HG03095 (cell line): ENCODE results near the gene TIMM50.
A peak's percentile ranks its signal among the peaks of the same experiment; 100 is the strongest.
"Not testable (repeated sequence)": the region's sequence is repeated elsewhere in the genome, so short reads cannot be mapped to it uniquely, and the experiment has no call there.

Experiments used
- ATAC-seq: cut with Tn5 transposase; IDR thresholded peaks from one replicate; pipeline ENCODE4 v1.9.1; 2021; ENCODE audit warnings: moderate library complexity; ENCODE audit not compliant: unreplicated experiment

The TIMM50 gene

DNA sequence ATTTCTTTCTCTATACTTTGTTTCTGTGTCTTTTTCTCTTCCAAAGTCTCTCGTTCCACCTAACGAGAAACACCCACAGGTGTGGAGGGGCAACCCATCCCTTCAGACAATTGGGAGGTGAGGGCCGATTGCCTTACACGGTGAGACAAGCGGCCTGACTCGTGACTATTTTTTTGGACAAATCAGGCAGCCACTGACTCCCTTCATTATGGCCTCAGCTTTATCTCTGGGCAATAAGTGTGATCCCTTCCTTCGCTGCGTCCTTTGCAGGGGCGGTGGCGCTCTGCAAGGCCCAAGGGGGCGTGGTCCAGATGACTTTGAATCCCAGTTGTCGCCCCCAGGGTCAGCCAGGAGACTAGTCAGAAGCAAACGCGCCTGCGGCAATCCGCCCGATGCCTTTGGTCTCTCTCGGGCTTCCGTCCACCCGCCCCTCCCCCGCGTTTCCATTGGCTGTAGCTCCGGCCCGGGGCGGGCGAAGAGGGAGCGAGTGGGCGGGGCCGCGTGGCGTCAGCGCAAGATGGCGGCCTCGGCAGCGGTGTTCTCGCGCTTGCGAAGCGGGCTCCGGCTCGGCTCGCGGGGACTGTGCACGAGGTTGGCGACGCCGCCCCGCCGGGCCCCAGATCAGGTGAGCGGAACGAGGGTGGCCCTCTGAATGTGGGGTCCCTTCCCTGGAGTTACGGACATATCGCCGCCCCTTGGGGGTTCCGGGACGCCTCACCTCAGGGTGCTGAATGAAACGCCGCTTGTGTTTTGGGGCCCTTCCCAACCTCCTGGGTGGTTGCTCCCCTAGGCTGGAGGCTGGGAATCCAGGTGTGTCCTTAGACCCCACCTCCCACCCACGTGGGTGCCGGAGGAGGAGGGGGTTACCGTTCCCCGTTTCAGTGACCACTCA is at the start of gene TIMM50:
Gene TIMM50, plus strand, starts transcription at position 502 of the 892 bp plus-strand sequence. Its CDS starts 16 bp downstream, at position 518.
- peak; percentile 76 for ATAC-seq

DNA sequence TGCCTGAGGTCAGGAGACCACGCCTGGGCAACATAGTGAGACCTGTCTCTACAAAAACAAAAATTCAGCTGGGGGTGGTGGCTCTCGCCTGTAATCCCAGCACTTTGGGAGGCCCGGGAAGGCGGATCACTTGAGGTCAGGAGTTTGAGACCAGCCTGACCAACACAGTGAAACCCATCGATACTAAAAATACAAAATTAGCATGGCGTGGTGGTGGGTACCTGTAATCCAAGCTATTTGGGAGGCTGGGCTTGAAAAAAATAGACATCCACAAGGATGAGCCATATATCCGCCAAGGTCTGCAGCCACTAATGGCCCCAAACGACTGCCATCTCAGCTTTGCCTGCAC is 48.0 kb upstream of the TIMM50 start:
- ATAC-seq = no peak

DNA sequence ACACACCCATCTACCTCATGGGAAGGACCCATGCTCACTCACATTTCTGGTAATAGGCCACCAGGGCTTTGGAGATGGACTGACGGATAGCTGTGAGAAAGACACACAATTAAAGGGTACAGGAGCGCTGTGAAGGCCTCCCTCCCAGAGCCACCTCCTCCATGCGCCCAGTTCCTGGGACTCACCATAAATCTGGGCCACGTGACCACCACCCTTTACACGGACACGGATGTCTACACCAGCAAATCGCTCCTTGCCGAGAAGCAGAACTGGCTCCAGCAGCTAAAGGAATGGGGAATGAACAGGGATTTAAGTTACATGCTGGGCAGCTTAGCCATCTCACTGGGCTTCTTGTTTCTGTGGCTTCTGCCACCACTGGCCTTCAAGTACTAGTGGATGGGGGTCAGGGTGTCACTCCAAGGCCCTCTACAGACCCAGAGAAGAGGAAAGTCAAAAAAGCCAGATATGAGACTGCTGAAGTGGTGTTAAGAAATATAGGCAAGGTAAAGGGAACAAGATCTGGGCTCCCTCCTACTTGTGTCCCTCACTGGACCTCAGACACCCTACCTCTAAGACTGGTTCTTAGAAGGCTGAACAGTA is 47.1 kb upstream of the TIMM50 start:
- no peak for ATAC-seq

DNA sequence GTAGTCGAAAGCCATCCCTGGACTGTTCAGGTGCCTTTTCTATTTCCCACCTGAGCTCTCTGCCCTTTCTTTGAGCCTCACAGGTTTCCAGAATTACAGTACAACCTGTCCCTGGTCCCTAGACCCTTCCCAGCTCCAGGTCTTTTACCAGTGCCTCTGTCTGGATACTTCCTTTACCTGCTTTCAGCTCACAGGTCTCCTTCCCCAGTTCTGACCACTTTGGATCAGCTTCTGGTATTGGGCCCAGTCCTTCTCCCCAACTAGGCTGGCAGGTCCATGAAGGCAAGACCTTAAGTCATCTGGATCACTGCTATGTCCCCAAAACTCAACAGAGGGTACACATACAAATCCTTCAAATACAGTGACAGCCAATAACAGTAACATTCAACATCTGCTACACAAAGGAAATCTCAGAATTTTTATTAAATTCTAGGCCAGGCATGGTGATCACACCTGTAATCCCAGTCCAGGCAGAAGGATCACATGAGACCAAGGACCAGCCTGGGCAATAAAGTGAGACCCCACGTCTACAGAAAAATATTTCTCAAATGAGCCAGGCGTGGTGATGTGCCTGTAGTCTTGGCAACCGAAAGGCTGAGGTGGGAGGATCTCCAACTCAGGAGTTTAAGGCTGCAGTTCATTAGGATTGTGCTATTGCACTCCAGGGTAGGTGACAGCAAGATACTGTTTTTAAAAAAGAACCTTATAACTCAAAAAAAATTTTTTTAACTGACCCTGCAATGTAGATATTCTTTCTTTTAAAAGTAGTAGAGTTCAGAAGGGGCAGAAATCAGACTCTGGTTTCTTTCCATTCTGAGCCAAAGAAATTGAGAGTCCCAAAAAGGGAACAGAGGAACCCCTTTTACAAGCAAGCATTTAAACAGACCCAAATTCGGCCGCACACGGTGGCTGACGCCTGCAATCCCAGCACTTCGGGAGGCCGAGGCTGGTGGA is 46.2 kb upstream of the TIMM50 start:
- no peak for ATAC-seq

DNA sequence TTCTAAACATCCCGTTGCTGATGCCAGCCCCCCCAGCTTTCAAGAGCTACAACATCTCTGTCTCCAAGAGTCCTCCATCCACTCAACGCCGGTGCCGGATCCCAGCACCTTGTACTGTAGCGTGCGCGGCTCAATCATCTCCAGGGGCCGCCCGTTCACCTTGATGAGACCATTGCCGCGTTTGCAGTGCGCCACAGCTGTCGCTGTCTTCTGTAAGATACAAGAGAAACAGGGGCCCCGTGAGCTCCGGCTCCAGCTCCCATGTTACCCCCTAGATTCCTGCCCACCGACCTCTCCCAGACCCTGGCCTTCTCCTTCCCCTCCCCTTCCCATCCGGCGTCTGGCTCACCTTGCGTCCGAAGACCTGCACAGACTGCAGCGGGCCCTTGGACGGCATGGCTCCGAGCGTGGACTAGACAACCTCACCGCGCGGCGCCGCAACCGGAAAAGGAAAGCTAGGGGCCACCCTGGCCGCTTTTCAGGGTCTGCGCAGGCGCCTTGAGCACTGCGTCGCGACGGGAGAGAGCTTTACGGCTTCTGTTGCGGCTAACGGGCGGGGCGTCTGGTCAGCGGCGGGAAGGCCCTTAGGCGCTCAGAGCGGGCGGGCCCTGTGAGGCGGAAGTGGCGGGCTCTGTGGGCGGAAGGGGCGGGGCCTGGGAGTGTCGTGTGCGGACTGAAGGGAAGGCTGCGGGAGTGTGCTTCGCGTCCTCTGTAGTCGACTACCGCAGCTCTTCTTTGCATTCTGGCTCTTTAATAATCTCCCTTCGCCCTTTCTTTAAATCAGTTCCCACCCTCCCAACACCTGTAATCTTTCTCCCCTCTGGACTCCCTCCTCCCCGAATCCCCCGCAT is 44.9 kb upstream of the TIMM50 start, which contains the start of gene RPS16:
Gene RPS16, minus strand, starts transcription at position 451 of the 851 bp plus-strand sequence. Its CDS starts 54 bp downstream, at position 397.
- peak; percentile 60 for ATAC-seq

DNA sequence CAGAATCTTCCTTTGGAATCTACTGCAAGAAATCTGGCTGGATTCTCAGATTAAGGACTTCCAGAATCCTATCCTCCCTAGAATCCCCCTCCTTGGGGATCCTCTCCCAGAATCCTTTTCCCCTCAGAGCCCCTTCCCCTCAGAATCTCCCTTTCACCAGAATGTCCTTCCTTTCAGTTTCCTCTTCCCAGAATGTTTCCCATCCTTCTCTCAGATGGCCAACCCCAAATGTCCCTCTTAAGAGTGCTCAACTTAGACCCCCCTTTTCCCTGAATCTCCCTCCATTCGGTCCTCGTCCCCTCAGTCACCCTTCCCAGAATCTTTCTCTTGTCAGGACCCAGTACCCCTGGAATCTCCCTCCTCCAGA is 44.3 kb upstream of the TIMM50 start:
- no peak for ATAC-seq

DNA sequence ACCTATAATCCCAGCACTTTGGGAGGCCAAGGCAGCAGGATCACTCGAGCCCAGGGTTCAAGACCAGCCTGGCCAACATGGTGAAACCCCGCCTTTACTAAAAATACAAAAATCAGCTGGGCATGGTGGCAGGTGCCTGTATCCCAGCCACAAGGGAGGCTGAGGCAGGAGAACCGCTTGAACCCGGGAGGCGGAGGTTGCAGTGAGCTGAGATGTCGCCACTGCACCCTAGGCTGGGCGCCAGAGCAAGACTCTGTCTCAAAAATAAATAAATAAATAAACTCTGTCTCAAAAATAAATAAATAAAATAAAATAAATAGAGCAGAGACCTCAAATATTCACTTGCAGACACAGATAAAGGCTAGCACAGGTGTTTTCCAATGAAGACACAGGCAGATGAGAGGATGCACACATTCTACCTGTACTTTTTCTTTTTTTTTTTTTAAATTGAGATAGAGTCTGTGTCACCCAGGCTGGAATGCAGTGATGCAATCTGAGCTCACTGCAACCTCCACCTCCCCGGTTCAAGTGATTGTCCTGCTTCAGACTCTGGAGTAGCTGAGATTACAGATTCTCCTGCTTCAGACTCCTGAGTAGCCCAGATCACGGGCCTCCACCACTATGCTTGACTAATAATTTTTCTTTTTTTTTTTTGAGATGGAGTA is 42.2 kb upstream of the TIMM50 start:
- no peak for ATAC-seq

DNA sequence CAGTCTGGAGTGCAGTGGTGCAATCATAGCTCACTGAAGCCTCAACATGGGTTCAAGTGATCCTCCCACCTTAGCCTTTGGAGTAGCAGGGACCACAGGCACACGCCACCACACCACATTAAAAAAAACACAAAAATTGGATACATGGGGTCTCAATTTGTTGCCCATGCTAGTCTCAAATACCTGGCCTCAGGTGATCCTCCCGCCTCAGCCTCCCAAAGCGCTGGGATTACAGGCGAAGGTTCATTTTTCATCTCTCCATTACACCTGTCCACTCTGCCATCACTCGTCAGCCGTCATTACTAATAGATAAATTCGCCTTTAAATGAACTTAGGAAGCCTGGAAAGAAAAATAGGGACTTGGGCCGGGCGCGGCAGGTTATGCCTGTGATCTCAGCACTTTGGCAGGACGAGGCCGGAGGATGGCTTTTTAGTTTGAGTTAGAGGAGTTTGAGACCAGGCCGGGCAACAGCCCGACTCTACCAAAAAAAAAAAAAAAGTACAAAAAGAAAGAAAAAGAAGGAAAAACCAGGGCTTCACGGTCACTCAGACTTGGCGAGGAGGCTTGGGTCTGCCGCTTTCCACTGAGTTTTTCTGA is 35.9 kb upstream of the TIMM50 start:
- ATAC-seq = no peak

DNA sequence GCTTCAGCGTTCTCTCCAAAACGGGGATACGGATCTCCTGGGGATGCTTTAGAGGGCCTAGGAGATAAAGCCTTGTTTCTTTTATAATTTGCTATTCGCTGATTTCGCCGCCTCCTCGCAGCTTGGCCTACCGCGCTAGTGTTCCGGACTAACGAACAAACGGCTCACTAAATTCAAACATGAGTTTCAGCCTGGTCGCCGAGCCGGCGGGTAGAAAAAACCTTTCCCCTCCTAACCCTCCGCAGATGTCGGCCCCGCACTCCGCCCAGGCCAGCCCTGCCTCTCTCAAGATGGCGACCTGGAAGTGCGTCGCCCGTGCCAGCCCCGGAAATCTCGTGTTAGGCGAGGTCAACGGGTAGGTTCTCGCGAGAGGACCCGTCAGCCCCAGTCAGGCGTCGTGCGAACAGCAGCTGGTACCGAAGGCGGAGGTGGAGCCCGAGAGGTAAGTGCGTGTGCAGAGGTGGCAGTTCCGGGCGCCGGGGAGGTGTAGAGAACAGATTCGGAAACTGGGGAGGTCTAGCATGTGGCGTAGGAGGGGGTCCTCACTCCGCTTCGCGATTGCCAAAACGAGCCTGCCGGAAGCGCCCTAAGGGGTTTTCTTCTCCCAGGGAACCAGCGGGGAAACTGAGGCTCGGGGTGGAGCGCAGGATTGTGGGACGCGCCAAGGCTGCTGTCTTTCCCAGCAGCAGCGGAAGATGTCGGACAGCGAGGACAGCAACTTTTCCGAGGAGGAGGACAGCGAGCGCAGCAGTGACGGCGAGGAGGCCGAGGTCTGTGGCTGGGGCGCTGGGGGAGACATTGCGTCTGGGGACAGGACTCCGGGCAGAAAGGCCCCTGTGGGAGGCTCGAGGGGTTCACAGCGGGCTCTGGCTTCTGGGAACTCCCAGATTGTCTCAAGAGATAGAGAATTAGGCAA is 35.2 kb upstream of the TIMM50 start, which contains the start of gene SUPT5H:
Gene SUPT5H, plus strand, starts transcription at position 387 of the 916 bp plus-strand sequence. Its CDS starts 309 bp downstream, at position 696.
- peak; percentile 62 for ATAC-seq

DNA sequence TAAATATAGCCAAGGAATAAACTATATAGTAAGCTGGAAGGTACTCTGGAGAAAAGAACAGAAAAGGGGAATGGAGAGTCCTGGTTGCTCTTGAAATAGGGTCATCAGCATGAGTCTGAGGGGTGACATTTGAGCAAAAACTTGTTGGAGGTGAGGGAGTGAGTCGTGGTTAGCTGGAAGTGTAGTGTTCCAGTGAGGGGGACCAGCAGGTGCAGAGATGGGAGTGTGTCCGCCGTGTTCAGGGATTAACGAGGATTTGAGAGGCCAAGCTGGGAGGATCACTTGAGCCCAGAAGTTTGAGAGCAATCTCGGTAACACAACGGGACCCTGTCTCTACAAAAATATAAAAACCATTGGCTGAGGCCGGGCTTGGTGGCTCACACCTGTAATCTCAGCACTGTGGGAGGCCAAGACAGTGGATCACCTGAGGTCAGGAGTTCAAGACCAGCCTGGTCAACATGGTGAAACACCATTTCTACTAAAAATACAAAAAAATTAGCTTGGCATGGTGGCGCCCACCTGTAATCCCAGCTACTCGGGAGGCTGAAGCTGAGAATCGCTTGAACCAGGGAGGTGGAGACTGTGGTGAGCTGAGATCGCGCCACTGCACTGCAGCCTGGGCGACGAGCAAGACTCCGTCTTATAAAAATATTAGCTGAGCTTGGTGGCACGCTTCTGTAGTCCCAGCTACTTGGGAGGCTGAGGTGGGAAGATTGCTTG is 34.1 kb upstream of the TIMM50 start:
- ATAC-seq = no peak

DNA sequence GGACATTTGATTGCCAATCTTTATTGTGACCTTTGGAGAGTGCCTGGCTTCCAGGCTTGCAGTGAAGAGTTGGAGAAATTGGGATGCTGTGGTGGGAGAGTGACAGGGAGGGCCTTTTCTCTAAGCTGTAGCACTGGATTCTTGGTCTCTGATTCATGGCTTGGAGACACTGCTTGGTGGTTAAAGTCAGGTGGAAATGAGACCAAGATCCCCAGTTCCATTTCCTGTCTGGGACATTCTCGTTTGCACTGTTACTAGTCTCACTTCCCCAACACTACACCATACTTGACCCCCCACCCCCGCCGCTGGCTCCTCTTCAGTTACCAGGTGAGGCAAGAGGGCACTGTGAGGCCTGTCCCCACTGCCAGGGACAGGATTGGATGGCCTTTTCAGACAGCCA is 32.4 kb upstream of the TIMM50 start:
- no peak for ATAC-seq

DNA sequence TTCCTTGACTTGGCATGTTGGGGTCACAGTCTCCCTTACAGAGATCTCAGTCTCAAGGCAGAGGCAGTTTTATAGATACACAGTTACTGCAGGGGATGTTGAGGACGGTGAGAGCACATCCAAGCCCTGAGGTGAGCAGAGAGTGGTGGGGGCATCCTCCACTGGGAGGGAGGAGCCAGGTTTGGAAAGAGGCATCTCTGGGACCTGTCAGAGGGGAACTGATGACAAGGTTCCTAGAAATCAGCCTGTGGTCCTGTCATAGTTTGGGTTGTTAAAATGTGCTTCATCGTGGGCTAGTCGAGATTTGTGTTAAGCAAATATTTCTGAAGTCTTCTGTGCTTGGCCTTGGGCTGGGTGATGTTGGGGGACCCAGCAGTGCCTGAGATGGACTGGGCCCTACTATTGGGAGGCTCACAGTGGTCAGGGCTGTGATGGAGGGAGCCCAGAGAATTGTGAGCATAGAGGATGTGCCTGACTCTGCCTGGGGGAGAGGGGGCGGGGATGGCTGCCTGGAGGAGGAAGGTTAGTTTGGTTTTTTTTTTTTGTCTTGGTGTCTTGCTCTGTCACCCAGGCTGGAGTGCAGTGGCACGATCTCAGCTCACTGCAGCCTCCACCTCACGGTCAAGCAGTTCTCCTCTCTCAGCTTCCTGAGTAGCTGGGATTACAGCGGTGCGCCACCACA is 31.4 kb upstream of the TIMM50 start:
- no peak for ATAC-seq

DNA sequence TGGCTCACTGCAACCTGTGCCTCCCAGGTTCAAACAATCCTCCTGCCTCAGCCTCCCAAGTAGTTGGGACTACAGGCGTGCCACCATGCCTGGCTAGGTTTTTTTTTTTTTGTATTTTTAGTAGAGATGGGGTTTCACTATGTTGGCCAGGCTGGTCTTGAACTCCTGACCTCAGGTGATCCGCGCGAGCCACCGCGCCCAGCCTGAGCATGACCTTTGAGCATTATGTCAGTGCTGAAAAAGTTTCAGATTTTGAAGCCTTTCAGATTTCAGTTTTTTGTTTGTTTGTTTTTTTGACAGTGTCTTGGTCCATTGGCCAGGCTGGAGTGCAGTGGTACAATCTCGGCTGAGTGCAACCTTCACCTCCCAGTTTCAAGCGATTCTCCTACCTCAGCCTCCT is 29.4 kb upstream of the TIMM50 start:
- ATAC-seq = not testable (repeated sequence)

DNA sequence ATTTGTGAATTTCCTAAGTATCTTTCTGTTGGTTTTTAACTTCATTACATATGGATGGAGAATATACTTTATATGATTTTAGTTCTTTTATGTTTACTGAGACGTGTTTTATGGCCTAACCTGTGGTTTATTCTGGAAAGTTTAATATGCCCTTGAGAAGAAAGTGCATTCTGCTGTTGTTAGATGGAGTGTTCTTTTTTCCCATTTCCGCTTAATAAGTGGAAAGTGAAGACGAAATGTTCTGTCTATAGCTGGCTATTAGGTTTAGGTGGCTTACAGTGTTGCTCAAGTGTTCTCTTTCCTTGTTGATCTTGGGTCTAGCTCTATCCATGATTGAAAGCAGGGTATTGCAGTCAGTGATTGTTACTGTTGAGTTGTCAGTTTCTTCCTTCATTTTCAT is 17.2 kb upstream of the TIMM50 start:
- no peak for ATAC-seq

DNA sequence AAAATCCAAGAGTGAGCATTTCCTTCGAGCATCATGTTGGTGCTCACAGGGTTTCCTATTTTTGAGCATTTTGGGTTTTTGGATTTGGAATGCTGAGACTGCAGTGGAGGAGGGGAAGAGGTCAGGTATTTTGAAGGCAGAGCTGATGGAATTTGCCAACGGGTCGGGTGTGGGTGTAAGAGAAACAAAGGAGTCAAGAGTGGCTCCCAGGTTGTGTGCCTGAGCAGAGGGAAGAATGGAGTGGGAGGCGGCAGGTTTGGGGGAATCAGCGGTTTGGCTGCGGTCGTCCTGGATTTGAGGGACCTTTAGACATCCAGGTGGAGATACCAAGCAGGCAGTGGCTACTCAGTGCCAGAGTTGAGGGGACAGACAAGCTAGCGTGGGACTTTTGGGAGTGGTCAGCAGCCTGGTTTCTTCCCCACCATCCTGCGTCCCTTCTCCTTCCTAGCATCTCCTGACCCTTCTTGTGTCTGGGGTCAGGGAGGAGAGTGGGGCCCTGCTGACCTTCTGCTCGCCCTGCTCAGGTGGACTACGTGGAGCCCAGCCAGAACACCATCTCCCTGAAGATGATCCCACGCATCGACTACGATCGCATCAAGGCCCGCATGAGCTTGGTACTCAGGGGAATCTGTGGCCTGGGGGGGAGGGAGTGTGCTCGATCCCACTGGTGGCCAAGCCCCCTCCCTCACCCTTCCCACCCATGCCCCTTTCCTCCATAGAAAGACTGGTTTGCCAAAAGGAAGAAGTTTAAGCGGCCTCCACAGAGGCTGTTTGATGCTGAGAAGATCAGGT is 14.5 kb upstream of the TIMM50 start:
- no peak for ATAC-seq

DNA sequence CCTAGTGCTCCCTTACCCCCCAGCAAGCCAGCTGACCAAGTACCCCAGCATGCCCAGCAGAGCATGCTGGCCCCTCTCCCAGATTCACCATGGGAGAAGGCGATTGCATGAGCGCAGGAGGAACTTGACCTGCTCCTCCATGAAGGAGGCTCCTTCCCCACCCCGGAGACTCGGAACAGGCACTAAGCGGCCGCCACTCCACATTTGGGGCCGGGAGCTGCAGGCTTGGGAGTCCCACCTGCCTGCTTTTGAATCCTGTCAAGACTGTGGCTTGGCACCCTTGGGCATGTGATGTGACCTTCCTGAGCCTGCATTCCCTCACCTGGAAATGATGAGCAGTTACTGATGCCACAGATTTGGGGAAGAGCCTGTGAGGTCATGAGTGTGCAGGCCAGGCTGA is 12.7 kb upstream of the TIMM50 start:
- ATAC-seq = no peak
